ENCODE data around the gene ROR2.

Gene ROR2

GRCh38 chr9:91824601-91825305, 125.3 kb downstream of the ROR2 start:
- Histone ChIP-seq H3K4me1 (ENCODE audit: insufficient read depth, low read length, poor library complexity, severe bottlenecking) (no peaks in the 10 kb centered on the region), H3K36me3 (ENCODE audit: insufficient read depth, low read length) (no peaks in the 10 kb centered on the region), H2AFZ (ENCODE audit: low read length) (no peak overlapping the region), H3K4me2 (ENCODE audit: low read depth, low read length, poor library complexity, severe bottlenecking) (no peak overlapping the region), H3K79me2 (ENCODE audit: insufficient read depth, low read length) (no peaks in the 10 kb centered on the region), H3K9ac (ENCODE audit: low read depth, low read length, poor library complexity, severe bottlenecking) (no peak overlapping the region), H3K9me3 (ENCODE audit: insufficient read depth, low read depth, low read length) (no peaks in the 10 kb centered on the region), H4K20me1 (ENCODE audit: insufficient read depth, low read length, poor library complexity, severe bottlenecking) (no peaks in the 10 kb centered on the region), H3K27me3 (ENCODE audit: insufficient read depth, low read length, poor library complexity, severe bottlenecking) (no peaks in the 10 kb centered on the region), H3K9me2 (replicated peaks; ENCODE audit: low read depth, low read length) (no peaks in the 10 kb centered on the region), H3K4me3 (ENCODE audit: low read length, poor library complexity, severe bottlenecking) (no peak overlapping the region), H3F3A (ENCODE audit: low read depth) (no peaks in the 10 kb centered on the region)
- TF ChIP-seq CTCF (conservative IDR thresholded peaks at IDR 0.05; ENCODE audit: low read length) = no peak
- no peak for TF ChIP-seq EZH2phosphoT487 (IDR thresholded peaks at IDR 0.05; ENCODE audit: borderline replicate concordance)

- Histone ChIP-seq H2AFZ (ENCODE audit: low read length) (no peak overlapping the region), H3F3A (ENCODE audit: low read depth) (no peaks in the 10 kb centered on the region), H4K20me1 (ENCODE audit: insufficient read depth, low read length, poor library complexity, severe bottlenecking) (no peaks in the 10 kb centered on the region), H3K9me2 (replicated peaks; ENCODE audit: low read depth, low read length) (no peaks in the 10 kb centered on the region), H3K4me1 (ENCODE audit: insufficient read depth, low read length, poor library complexity, severe bottlenecking) (no peaks in the 10 kb centered on the region), H3K36me3 (ENCODE audit: insufficient read depth, low read length) (no peaks in the 10 kb centered on the region), H3K4me3 (ENCODE audit: low read length, poor library complexity, severe bottlenecking) (no peak overlapping the region), H3K79me2 (ENCODE audit: insufficient read depth, low read length) (no peaks in the 10 kb centered on the region), H3K9me3 (ENCODE audit: insufficient read depth, low read depth, low read length) (no peaks in the 10 kb centered on the region), H3K9ac (ENCODE audit: low read depth, low read length, poor library complexity, severe bottlenecking) (no peak overlapping the region), H3K4me2 (ENCODE audit: low read depth, low read length, poor library complexity, severe bottlenecking) (no peak overlapping the region), H3K27me3 (ENCODE audit: insufficient read depth, low read length, poor library complexity, severe bottlenecking) (no peaks in the 10 kb centered on the region)
- no peak for TF ChIP-seq CTCF (conservative IDR thresholded peaks at IDR 0.05; ENCODE audit: low read length)
- TF ChIP-seq EZH2phosphoT487 (IDR thresholded peaks at IDR 0.05; ENCODE audit: borderline replicate concordance) = no peak
These were observed 125.9 kb downstream of the ROR2 start for GRCh38 chr9:91824151-91824550.

- Histone ChIP-seq H3K4me1 (ENCODE audit: insufficient read depth, low read length, poor library complexity, severe bottlenecking) (no peaks in the 10 kb centered on the region), H3K79me2 (ENCODE audit: insufficient read depth, low read length) (no peaks in the 10 kb centered on the region)
These were observed 128.8 kb downstream of the ROR2 start for GRCh38 chr9:91820949-91821880.

More at GRCh38 chr9:91820949-91821880, 128.8 kb downstream of the ROR2 start:
- TF ChIP-seq CTCF (conservative IDR thresholded peaks at IDR 0.05; ENCODE audit: low read length) (no peak), EZH2phosphoT487 (IDR thresholded peaks at IDR 0.05; ENCODE audit: borderline replicate concordance) (no peak)
- Histone ChIP-seq H3K27me3 (ENCODE audit: insufficient read depth, low read length, poor library complexity, severe bottlenecking) (no peaks in the 10 kb centered on the region), H3K4me3 (ENCODE audit: low read length, poor library complexity, severe bottlenecking) (no peak overlapping the region), H2AFZ (ENCODE audit: low read length) (no peak overlapping the region), H3K9me2 (replicated peaks; ENCODE audit: low read depth, low read length) (no peaks in the 10 kb centered on the region), H3F3A (ENCODE audit: low read depth) (no peaks in the 10 kb centered on the region), H3K36me3 (ENCODE audit: insufficient read depth, low read length) (no peaks in the 10 kb centered on the region), H3K9ac (ENCODE audit: low read depth, low read length, poor library complexity, severe bottlenecking) (no peak overlapping the region), H3K4me2 (ENCODE audit: low read depth, low read length, poor library complexity, severe bottlenecking) (no peak overlapping the region), H3K9me3 (ENCODE audit: insufficient read depth, low read depth, low read length) (no peaks in the 10 kb centered on the region), H4K20me1 (ENCODE audit: insufficient read depth, low read length, poor library complexity, severe bottlenecking) (no peaks in the 10 kb centered on the region)
